ENCODE measurements around the gene NOX5. TPM values are rescaled to one million over a fixed set of nuclear protein-coding genes. Genes with fewer than 3 reads are reported as not detected.

NOX5 gene
- total RNA-seq, 1 donor from 2014 or later: not detected

DNA sequence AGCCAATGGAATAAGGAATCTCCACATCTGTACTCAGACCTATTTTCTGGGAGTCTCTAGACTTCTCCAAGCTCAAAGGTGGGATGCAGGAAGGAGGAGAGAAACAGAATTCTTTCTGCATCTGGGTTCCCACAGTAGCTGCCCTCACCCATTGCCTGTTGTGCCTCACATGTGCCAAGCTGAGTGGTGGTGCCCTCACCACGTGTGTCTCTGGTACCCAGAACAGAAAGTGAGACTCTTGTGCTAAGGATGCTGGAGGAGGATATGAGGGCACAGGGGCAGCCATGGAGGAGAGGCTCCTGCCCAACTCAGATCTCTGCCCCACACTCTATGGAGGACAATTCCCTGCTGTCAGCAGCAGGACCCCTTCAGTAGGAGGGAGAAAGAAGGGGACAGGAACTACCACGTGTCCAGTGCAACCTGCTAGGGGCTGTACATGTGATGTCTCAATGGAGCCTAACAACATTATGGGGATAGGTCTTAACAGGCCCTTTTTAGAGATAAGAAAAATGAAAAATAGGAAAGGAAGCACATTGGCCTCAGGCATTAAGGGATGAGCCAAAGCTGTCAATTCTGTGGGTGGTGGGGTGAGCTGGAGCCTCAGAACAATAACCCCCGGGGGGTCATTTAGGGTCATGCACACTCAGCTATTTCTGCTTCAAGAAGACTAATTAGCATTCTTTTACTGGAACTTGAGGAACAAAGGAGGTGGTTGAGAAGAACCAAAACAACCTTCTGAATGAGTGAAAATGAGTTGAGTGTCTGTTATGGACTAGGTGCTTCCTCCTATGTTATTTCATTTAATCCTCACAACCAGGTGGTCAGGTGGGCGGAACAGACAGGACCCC, 16.3 kb upstream of the NOX5 start:
- no peaks in the 10 kb centered on the region for H3K36me3 Mint-ChIP-seq (ENCODE audit: unreplicated experiment)
- peak; percentile 53 for DNase-seq (ENCODE audit: extremely low spot score, unreplicated experiment)
- H3K27me3 Mint-ChIP-seq (ENCODE audit: unreplicated experiment): peaks cover 28% of the 10 kb centered on the region
- TF ChIP-seq, protein P1, sequence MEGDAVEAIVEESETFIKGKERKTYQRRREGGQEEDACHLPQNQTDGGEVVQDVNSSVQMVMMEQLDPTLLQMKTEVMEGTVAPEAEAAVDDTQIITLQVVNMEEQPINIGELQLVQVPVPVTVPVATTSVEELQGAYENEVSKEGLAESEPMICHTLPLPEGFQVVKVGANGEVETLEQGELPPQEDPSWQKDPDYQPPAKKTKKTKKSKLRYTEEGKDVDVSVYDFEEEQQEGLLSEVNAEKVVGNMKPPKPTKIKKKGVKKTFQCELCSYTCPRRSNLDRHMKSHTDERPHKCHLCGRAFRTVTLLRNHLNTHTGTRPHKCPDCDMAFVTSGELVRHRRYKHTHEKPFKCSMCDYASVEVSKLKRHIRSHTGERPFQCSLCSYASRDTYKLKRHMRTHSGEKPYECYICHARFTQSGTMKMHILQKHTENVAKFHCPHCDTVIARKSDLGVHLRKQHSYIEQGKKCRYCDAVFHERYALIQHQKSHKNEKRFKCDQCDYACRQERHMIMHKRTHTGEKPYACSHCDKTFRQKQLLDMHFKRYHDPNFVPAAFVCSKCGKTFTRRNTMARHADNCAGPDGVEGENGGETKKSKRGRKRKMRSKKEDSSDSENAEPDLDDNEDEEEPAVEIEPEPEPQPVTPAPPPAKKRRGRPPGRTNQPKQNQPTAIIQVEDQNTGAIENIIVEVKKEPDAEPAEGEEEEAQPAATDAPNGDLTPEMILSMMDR (IDR thresholded peaks at IDR 0.05): no peak
- H3K4me1 Mint-ChIP-seq (ENCODE audit: unreplicated experiment): peaks cover 13% of the 10 kb centered on the region
- H3K4me3 Mint-ChIP-seq (ENCODE audit: unreplicated experiment): no peak overlapping the region
- no peaks in the 10 kb centered on the region for H3K9me3 Mint-ChIP-seq (ENCODE audit: unreplicated experiment)
- no peak overlapping the region for H3K27ac Mint-ChIP-seq (ENCODE audit: unreplicated experiment)

DNA sequence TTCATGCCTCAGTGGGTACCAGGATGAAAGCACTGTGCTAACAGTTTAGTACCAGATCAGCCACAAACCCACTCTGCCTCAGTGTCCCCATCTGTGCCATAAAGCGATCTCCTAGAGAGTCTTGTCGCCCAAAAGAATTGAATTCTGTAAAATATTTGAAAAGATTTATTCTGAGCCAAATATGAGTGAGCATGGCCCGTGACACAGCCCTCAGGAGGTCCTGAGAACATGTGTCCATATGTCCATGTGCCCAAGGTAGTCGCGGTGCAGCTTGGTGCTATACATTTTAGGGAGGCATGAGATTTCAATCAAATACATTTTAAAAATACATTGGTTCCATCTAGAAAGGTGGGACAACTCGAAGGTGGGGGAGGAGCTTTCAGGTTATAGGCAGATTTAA, 15.4 kb upstream of the NOX5 start:
- DNase-seq (ENCODE audit: extremely low spot score, unreplicated experiment): peak; percentile 64
- Mint-ChIP-seq H3K27me3 (ENCODE audit: unreplicated experiment) (peaks cover 32% of the 10 kb centered on the region), H3K4me1 (ENCODE audit: unreplicated experiment) (peaks cover 13% of the 10 kb centered on the region), H3K4me3 (ENCODE audit: unreplicated experiment) (no peak overlapping the region), H3K36me3 (ENCODE audit: unreplicated experiment) (no peaks in the 10 kb centered on the region), H3K9me3 (ENCODE audit: unreplicated experiment) (no peaks in the 10 kb centered on the region), H3K27ac (ENCODE audit: unreplicated experiment) (no peak overlapping the region)
- TF ChIP-seq, protein P1 (IDR thresholded peaks at IDR 0.05): no peak

DNA sequence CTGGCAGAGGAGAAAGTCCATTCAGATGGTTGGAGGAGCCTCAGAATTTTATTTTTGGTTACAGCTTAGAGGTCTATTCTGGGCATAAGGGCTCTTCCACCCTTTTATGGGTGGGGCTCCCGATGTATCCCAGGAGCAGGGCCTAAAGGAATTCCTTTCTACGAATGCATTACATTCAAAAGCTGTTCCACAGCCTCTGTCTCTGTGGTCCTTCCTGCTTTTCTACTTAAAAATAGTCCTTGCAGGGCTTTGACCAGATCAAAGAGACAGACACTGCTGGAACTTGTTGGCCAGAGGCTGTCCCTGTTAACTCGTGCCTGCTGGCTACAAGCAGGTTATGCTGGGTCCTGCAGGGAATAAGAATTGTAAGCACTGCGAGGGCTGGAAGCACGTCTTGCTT, 14.4 kb upstream of the NOX5 start:
- DNase-seq (ENCODE audit: extremely low spot score, unreplicated experiment): peak; percentile 30

DNA sequence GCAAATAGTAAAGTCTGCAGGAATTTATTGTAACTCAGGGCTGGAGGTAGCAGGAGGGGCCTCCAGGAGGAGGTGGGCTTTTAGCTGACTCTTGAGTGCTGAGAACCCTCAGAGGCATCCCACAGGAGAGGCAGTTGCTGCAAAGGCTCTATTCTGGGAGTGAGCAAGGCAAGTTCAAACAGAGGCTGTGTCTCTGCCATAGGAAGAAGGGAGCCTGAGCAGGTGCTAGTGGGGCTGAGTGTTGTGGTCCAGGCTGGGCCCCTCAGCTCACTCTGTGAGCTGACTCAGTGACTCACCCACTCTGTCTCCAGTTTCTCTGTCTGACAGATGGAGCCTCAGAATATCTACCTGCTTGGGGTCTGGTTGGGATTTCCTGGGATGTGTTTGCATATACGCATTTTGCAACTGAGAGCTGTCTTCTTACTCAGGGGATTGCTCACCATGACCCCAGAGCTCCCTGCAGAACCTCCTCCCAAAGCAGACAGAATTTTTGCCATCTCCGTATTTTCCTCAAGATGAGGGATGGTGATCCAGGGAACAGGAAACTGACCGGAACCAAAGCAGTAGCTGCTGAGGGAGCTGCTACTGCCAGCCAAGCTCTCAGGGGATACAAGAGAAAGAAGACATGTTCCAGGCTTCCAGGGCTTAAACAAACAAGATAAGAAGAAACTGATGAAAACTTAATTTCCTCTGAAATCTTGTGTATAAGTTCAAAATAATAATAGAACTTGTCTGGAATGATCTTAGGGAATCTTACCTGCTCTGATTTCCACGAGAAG, 13.6 kb upstream of the NOX5 start:
- Mint-ChIP-seq H3K27me3 (ENCODE audit: unreplicated experiment) (peaks cover 43% of the 10 kb centered on the region), H3K27ac (ENCODE audit: unreplicated experiment) (no peak overlapping the region), H3K36me3 (ENCODE audit: unreplicated experiment) (no peaks in the 10 kb centered on the region), H3K9me3 (ENCODE audit: unreplicated experiment) (peaks cover 10% of the 10 kb centered on the region), H3K4me3 (ENCODE audit: unreplicated experiment) (no peak overlapping the region), H3K4me1 (ENCODE audit: unreplicated experiment) (peaks cover 13% of the 10 kb centered on the region)
- DNase-seq (ENCODE audit: extremely low spot score, unreplicated experiment): peak; percentile 42
- TF ChIP-seq, protein P1 (IDR thresholded peaks at IDR 0.05): no peak

More for the DNA sequence above, 14.4 kb upstream of the NOX5 start:
- TF ChIP-seq, protein P1 (IDR thresholded peaks at IDR 0.05): no peak
- Mint-ChIP-seq H3K36me3 (ENCODE audit: unreplicated experiment) (no peaks in the 10 kb centered on the region), H3K9me3 (ENCODE audit: unreplicated experiment) (peaks cover 3% of the 10 kb centered on the region), H3K27me3 (ENCODE audit: unreplicated experiment) (peaks cover 36% of the 10 kb centered on the region), H3K4me3 (ENCODE audit: unreplicated experiment) (no peak overlapping the region), H3K27ac (ENCODE audit: unreplicated experiment) (no peak overlapping the region), H3K4me1 (ENCODE audit: unreplicated experiment) (peaks cover 13% of the 10 kb centered on the region)

DNA sequence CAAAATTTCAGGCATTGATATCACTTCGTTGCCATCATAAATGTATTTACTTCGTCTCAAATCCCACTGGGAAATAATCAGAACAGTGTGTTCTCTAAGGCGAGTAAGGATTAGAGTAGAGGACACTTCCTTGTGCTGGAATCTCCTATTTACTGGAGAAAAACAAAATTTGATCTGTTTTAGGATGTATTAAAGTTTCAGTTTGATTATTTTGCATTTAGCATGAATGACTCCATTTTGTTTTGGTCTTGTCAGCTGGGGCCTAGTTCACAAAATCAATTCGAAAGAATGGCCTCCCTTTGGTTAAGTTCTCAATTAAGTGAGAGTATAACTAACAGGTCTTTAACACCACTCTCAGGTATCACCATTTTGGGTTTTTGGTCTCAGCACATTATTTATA, 11.7 kb upstream of the NOX5 start:
- Mint-ChIP-seq H3K27ac (ENCODE audit: unreplicated experiment) (no peak overlapping the region), H3K4me3 (ENCODE audit: unreplicated experiment) (no peak overlapping the region), H3K27me3 (ENCODE audit: unreplicated experiment) (peaks cover 43% of the 10 kb centered on the region)

More for the DNA sequence above, 11.7 kb upstream of the NOX5 start:
- Mint-ChIP-seq H3K4me1 (ENCODE audit: unreplicated experiment) (peaks cover 9% of the 10 kb centered on the region), H3K36me3 (ENCODE audit: unreplicated experiment) (no peaks in the 10 kb centered on the region), H3K9me3 (ENCODE audit: unreplicated experiment) (peaks cover 13% of the 10 kb centered on the region)
- TF ChIP-seq, protein P1 (IDR thresholded peaks at IDR 0.05): no peak
- no peak for DNase-seq (ENCODE audit: extremely low spot score, unreplicated experiment)

Measured in osteocyte (in vitro differentiated cells).